LHCN-M2 (cell line): Measurements from ENCODE around the gene LCN12. TPM values are rescaled to one million over a fixed set of nuclear protein-coding genes. Genes with fewer than 3 reads are reported as not detected.

Experiments
- DNase-seq: peaks from one replicate; pipeline ENCODE4 v3.0.0-alpha.2; 2012; ENCODE audit warnings: low read depth
- total RNA-seq: library from RNA; depleted of rRNA; stranded (reverse); fragments of >200 nt; gene quantifications from 2 replicates; pipeline ENCODE4 v1.2.3, GENCODE V29; 2014

Gene LCN12
- total RNA-seq, 1 experiment from 2014 or later, result not detected

GRCh38 chr9:136957461-136957860 lies 5.4 kb downstream of the LCN12 start:
- DNase-seq, result no peak

GRCh38 chr9:136957901-136958300 lies 5.8 kb downstream of the LCN12 start:
- no peak for DNase-seq

GRCh38 chr9:136958473-136958872 lies 6.4 kb downstream of the LCN12 start:
- no peak for DNase-seq

- DNase-seq, result no peak
These were observed 7.1 kb downstream of the LCN12 start for GRCh38 chr9:136958898-136959850.

GRCh38 chr9:136960212-136960937 lies 8.3 kb downstream of the LCN12 start:
- DNase-seq, result no peak

GRCh38 chr9:136960938-136961275 lies 8.8 kb downstream of the LCN12 start:
- no peak for DNase-seq

- no peak for DNase-seq
These were observed 9.4 kb downstream of the LCN12 start for GRCh38 chr9:136961279-136962065.

- DNase-seq, result no peak
These were observed 10.1 kb downstream of the LCN12 start for GRCh38 chr9:136962163-136962562.

- DNase-seq, result no peak
These were observed 10.7 kb downstream of the LCN12 start for GRCh38 chr9:136962701-136963248.

- no peak for DNase-seq
These were observed 11.3 kb downstream of the LCN12 start for GRCh38 chr9:136963341-136963740.

- DNase-seq, result no peak
These were observed 11.7 kb downstream of the LCN12 start for GRCh38 chr9:136963751-136964150.

- no peak for DNase-seq
These were observed 12.2 kb downstream of the LCN12 start for GRCh38 chr9:136964171-136964689.

- DNase-seq, result no peak
These were observed 12.9 kb downstream of the LCN12 start for GRCh38 chr9:136964833-136965422.

GRCh38 chr9:136965771-136966484 lies 13.9 kb downstream of the LCN12 start:
- DNase-seq, result no peak

- DNase-seq, result no peak
These were observed 16.5 kb downstream of the LCN12 start for GRCh38 chr9:136968333-136969127.

GRCh38 chr9:136969150-136969549 lies 17.1 kb downstream of the LCN12 start:
- DNase-seq, result no peak

- DNase-seq, result no peak
These were observed 17.7 kb downstream of the LCN12 start for GRCh38 chr9:136969774-136970173.

- no peak for DNase-seq
These were observed 18.3 kb downstream of the LCN12 start for GRCh38 chr9:136970361-136970760.

- DNase-seq, result no peak
These were observed 19.7 kb downstream of the LCN12 start for GRCh38 chr9:136971746-136972145.

- no peak for DNase-seq
These were observed 20.3 kb downstream of the LCN12 start for GRCh38 chr9:136972335-136972734.
